HG02678 (cell line): ENCODE measurements around the gene RNF121.

Source experiments
- ATAC-seq: cut with Tn5 transposase; IDR thresholded peaks from one replicate; pipeline ENCODE4 v1.9.1; 2021; ENCODE audit warnings: mild to moderate bottlenecking, moderate library complexity; ENCODE audit not compliant: unreplicated experiment

Gene RNF121

GRCh38 chr11:72026090-72026489, 97.2 kb downstream of the RNF121 start:
- no peak for ATAC-seq

GRCh38 chr11:72030472-72031045, 101.7 kb downstream of the RNF121 start:
- no peak for ATAC-seq

- ATAC-seq: no peak
These were observed 107.8 kb downstream of the RNF121 start for GRCh38 chr11:72036687-72037086.

DNA sequence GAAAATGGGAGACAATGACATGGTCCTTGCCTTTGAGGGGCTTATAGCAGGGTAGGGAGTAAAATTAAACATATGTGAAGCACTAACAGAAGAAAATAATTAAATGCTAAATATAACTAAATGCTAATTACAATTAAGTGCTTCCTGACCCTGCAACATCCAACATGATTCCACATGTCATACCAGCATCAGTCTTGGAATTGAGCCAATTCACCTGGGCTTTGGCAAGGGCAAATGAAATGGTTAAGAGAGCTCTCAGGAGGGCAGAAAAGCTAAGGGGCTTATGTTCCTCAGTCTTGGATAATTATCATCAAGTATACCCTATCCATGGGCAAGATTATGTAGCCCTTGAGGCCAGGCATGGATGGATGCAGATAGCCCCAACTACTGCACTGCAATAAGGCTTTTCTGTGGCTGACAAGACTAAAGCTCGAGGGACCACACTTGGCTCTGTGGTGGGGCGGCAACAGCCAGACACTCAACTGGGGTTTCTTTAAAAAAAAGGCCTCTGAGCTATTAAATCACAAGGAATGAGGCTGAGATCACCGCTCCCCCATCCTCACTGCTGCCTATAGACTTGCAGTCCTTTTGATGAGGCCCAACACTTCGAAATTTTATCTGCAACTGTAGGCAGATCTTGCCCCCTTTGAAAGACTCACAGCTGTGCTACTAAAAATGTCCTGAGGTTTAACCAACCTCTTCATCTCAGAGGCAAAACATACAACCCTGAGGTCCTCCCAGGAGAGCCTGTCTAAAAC, 108.9 kb downstream of the RNF121 start:
- ATAC-seq: no peak

DNA sequence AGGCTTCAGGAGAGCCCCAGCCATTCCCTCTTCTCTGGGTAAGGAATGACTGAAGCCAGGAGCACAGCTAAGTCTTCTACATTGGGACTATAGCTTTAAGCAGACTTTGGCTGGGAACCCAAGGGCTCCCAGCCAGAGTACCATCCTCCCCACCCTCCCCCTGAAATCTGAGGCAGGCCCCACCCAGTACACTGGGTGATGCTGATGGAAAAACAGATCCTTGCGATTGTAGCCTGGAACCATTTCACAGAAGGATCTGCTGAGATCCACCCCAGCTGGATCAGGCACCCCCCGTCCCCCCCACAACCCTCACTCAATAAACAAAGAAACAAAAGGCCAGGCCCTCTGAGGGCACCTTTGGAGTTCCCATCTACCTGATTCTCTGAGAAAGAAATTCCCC, 109.6 kb downstream of the RNF121 start:
- ATAC-seq: no peak

- no peak for ATAC-seq
These were observed 110.4 kb downstream of the RNF121 start for GRCh38 chr11:72039031-72039855.

DNA sequence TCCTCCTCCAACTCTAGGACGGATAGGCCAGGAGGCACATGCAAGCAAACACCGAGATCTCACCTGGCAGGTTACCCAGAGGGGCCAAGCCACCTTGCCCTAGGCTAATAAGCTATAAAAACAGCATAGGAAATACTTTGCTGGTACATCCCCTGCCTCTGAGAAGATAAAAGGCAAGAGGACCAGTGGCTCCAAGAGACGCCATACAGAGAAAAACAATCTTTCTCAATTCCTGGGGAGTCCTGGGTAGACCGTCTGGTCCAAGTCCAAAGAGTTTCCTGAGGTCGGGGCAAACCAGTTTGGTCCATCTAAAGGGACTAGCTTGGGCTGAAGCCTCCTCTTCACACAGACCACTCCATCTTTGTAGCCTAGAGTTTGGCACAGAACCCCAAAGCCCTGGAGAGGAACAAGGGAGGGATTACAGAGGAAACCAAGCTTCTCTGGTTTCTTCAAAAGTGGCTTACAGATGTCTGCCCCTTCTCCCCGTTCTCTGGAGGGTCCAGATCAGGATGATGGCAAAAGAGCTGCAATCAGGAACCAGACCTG, 111.1 kb downstream of the RNF121 start:
- no peak for ATAC-seq

DNA sequence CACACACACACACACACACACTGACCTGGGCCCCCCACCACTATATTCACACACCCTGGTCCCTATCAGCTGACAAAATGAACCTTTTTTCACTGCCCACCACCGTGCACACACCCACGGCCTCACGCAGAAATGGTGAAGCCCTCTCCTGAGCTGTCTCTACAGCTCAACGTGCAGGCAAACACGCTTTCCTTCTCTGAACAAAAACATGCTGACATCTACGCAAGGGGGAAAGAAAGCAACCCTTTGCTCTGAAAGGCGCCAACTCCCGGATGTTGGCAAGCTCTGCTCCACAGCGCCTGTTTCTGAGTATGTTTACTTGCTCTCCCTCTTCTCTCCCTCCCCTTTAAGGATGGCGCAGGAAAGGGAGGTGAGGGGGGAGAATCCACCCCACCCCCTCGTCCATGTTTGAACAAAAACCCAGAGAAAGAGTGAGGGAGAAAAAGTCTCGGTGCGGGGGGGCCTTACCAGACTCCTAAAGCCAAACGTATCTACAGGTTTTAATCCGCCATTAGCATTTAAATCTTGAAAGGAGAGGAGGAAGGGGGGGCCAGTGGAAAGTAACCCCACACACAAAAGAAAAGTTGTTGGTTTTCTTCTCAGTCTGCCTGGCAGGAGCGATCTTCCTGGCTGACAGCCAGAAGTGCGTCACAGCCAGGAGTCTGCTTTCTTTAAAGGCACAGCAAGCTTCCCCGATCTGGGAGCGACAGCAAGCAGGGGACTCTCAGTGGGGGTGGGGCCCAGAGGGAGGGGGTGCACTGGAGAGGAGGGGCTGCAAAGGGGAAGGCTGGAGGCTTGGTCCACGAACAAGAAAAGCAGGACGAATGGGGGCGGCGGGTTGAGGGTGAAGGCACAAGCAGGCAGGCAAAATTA, 111.9 kb downstream of the RNF121 start:
- ATAC-seq: peak; percentile 39

GRCh38 chr11:72041364-72042063, 112.7 kb downstream of the RNF121 start:
- ATAC-seq: no peak

- no peak for ATAC-seq
These were observed 113.4 kb downstream of the RNF121 start for GRCh38 chr11:72042064-72042745.

DNA sequence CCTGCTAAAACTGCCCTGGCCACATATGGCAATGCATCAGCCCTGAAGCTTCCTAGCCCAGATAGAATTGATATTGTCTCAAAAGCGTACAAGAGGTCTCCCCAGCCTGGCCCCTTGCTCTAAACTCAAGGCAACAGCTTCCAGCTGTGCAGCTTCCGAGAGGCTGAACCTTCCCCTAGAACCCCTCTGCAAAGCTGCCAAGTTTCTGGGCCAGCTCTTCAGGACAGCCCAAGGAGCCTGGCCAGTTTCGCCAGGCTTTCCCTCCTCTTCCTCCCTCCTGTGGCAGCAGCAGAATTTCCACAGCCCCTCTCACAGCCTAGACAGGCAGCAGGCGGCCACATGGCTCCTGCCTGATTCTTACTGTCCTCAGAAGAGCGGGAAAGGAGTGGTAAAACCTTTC, 117.0 kb downstream of the RNF121 start:
- ATAC-seq: no peak
